Endothelial cell (in vitro differentiated cells): ENCODE measurements around the gene UQCC3. TPM values are rescaled to one million over a fixed set of nuclear protein-coding genes. Genes with fewer than 3 reads are reported as not detected.

Experiments used
- DNase-seq: peaks from one replicate; pipeline ENCODE4 v3.0.0; 2021; ENCODE audit warnings: low spot score
- H3K27ac Mint-ChIP-seq: one replicate; pipeline ENCODE4 v1.8.0; 2021; ENCODE audit warnings: mixed read lengths, inconsistent platforms; ENCODE audit not compliant: unreplicated experiment
- H3K27me3 Mint-ChIP-seq: one replicate; pipeline ENCODE4 v1.8.0; 2021; ENCODE audit warnings: mild to moderate bottlenecking, moderate library complexity, mixed read lengths, inconsistent platforms; ENCODE audit not compliant: unreplicated experiment
- H3K36me3 Mint-ChIP-seq: one replicate; pipeline ENCODE4 v1.8.0; 2021; ENCODE audit warnings: mild to moderate bottlenecking, low read depth, mixed read lengths, inconsistent platforms; ENCODE audit not compliant: unreplicated experiment
- H3K4me1 Mint-ChIP-seq: one replicate; pipeline ENCODE4 v1.8.0; 2021; ENCODE audit warnings: mild to moderate bottlenecking, mixed read lengths, inconsistent platforms; ENCODE audit not compliant: unreplicated experiment
- H3K4me3 Mint-ChIP-seq: one replicate; pipeline ENCODE4 v1.8.0; 2021; ENCODE audit warnings: mild to moderate bottlenecking, mixed read lengths, inconsistent platforms; ENCODE audit not compliant: unreplicated experiment
- H3K9me3 Mint-ChIP-seq: one replicate; pipeline ENCODE4 v1.8.0; 2021; ENCODE audit warnings: mixed read lengths, inconsistent platforms; ENCODE audit not compliant: unreplicated experiment
- long read RNA-seq: library from polyadenylated mRNA; unstranded; transcript quantifications from one replicate; pipeline ENCODE4 v2.0.0, GENCODE V29; 2020; ENCODE audit not compliant: unreplicated experiment
- total RNA-seq: library from RNA; stranded (reverse); fragmentation: NEBNext Ultra II Directional; extraction: Animal tissue kit (Norgen Biotek cat#: 25700); gene quantifications from one replicate; pipeline ENCODE4 v1.2.1, GENCODE V29; 2021; ENCODE audit not compliant: unreplicated experiment
- TF ChIP-seq, protein P1 (sequence below): fragments of 200-600 bp; sonication (generic); IDR thresholded peaks from one replicate; pipeline ENCODE4 v1.5.0; 2021; ENCODE audit warnings: antibody characterized with exemption; ENCODE audit not compliant: unreplicated experiment

UQCC3 gene
- 4.7 TPM for total RNA-seq
- long read RNA-seq, transcript UQCC3-201 (2 exons, 1,947 nt) = major isoform, 6 of 6 reads
- long read RNA-seq, partial matches to known transcripts = 0 of 6 reads
- long read RNA-seq, other reads (novel, unspliced or antisense) = 0 of 6 reads

- H3K4me1 Mint-ChIP-seq = peaks cover 22% of the 10 kb centered on the region
- H3K36me3 Mint-ChIP-seq = peaks cover 19% of the 10 kb centered on the region
- peak within 1 kb of the TSS; percentile 94 for H3K27ac Mint-ChIP-seq
- TF ChIP-seq, protein P1, sequence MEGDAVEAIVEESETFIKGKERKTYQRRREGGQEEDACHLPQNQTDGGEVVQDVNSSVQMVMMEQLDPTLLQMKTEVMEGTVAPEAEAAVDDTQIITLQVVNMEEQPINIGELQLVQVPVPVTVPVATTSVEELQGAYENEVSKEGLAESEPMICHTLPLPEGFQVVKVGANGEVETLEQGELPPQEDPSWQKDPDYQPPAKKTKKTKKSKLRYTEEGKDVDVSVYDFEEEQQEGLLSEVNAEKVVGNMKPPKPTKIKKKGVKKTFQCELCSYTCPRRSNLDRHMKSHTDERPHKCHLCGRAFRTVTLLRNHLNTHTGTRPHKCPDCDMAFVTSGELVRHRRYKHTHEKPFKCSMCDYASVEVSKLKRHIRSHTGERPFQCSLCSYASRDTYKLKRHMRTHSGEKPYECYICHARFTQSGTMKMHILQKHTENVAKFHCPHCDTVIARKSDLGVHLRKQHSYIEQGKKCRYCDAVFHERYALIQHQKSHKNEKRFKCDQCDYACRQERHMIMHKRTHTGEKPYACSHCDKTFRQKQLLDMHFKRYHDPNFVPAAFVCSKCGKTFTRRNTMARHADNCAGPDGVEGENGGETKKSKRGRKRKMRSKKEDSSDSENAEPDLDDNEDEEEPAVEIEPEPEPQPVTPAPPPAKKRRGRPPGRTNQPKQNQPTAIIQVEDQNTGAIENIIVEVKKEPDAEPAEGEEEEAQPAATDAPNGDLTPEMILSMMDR = no peak
- H3K4me3 Mint-ChIP-seq = peak within 1 kb of the TSS; percentile 95
- H3K9me3 Mint-ChIP-seq = no peaks in the 10 kb centered on the region
- peaks cover 8% of the 10 kb centered on the region for H3K27me3 Mint-ChIP-seq
- peak; percentile 68 for DNase-seq
These were observed at the start of gene UQCC3, which contains the start of gene LBHD1 for GRCh38 chr11:62671608-62672389. TSS of gene UQCC3 (plus strand) at chr11:62671673. CDS start at chr11:62671746, 73 bp downstream. TSS of gene LBHD1 (minus strand) at chr11:62672267. CDS start at chr11:62670031, 2,236 bp downstream.

GRCh38 chr11:62622476-62623089 lies 48.9 kb upstream of the UQCC3 start:
- Mint-ChIP-seq H3K36me3 (peaks cover 37% of the 10 kb centered on the region), H3K4me1 (peaks cover 50% of the 10 kb centered on the region), H3K4me3 (peak overlapping the region; percentile 91), H3K27me3 (peaks cover 15% of the 10 kb centered on the region), H3K9me3 (no peaks in the 10 kb centered on the region), H3K27ac (peak overlapping the region; percentile 100)
- DNase-seq = no peak
- TF ChIP-seq, protein P1 = no peak

DNA sequence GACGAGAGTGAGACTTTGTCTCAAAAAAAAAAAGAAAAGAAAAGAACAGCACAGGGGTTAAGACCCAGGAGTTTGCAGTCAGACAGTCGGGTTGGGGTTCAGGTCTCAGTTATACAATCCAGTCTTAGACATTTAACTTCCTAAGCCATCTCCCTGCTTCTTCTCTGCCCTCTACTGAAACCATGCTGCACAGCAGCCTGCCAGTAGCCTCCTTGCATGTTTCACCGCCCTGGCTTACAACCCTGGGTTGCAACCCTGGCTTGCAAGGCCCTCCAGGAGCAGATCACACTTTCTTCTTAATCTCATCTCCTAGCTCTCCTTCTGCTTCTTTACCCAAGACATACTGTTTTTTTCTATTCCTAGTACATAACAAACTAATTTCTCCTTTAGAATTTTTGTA lies 43.8 kb upstream of the UQCC3 start:
- peaks cover 32% of the 10 kb centered on the region for H3K4me1 Mint-ChIP-seq

GRCh38 chr11:62632492-62632891 lies 39.0 kb upstream of the UQCC3 start:
- TF ChIP-seq, protein P1 = no peak
- Mint-ChIP-seq H3K27me3 (peaks cover 10% of the 10 kb centered on the region), H3K4me1 (no peaks in the 10 kb centered on the region), H3K4me3 (peak overlapping the region; percentile 73), H3K27ac (peak overlapping the region; percentile 78), H3K9me3 (no peaks in the 10 kb centered on the region), H3K36me3 (peaks cover 69% of the 10 kb centered on the region)
- no peak for DNase-seq

More for the DNA sequence above, 43.8 kb upstream of the UQCC3 start:
- H3K27ac Mint-ChIP-seq = no peak overlapping the region
- no peaks in the 10 kb centered on the region for H3K9me3 Mint-ChIP-seq
- H3K4me3 Mint-ChIP-seq = peak overlapping the region; percentile 47
- peaks cover 16% of the 10 kb centered on the region for H3K27me3 Mint-ChIP-seq
- peaks cover 66% of the 10 kb centered on the region for H3K36me3 Mint-ChIP-seq
- TF ChIP-seq, protein P1 = no peak
- no peak for DNase-seq
